Measurements from ENCODE around the gene MRPS15.

DNA sequence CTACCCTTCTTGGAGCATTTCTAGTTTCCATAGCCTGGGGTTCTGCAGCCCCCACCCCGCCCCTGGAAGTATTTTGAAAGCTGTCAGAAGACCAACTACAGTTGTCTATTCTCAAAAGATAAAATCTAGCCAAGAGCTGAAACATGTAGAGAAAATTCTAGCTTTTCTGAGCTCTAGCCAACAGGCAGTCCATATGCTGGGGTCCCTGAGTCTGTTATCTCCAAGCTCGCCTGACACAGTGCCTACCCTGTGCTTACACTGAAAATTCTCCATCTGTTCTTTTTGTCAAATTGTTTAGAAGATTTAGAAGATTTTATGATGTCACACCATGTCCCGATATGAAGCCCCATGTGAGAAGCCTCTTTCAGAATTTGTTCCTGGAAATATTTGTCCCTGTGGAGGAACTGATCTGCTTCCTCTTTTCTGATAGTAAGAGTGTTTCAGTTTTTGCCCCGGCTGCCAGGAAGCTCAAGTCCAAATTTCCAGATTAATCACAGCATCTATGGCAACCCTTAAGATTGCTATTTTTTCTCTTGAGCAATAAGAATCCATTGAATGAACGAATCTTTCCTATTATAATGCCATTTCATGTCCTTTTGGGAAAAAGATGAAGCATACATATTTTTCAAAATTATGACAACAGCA is 42.2 kb upstream of the MRPS15 start:
- no peak for TF ChIP-seq POLR2A (IDR thresholded peaks at IDR 0.05)
- TF ChIP-seq, protein P1, sequence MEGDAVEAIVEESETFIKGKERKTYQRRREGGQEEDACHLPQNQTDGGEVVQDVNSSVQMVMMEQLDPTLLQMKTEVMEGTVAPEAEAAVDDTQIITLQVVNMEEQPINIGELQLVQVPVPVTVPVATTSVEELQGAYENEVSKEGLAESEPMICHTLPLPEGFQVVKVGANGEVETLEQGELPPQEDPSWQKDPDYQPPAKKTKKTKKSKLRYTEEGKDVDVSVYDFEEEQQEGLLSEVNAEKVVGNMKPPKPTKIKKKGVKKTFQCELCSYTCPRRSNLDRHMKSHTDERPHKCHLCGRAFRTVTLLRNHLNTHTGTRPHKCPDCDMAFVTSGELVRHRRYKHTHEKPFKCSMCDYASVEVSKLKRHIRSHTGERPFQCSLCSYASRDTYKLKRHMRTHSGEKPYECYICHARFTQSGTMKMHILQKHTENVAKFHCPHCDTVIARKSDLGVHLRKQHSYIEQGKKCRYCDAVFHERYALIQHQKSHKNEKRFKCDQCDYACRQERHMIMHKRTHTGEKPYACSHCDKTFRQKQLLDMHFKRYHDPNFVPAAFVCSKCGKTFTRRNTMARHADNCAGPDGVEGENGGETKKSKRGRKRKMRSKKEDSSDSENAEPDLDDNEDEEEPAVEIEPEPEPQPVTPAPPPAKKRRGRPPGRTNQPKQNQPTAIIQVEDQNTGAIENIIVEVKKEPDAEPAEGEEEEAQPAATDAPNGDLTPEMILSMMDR (IDR thresholded peaks at IDR 0.05), result no peak
